Fibroblast of pulmonary artery (primary cell): ENCODE results near the gene KRTAP2-4.
"Not testable (repeated sequence)": the region's sequence is repeated elsewhere in the genome, so short reads cannot be mapped to it uniquely, and the experiment has no call there.

ENCODE experiments used
- DNase-seq: peaks from one replicate; pipeline ENCODE4 v3.0.0-alpha.2; 2010; ENCODE audit warnings: low read depth
- H3K4me3 ChIP-seq: replicated peaks from 2 replicates; pipeline ENCODE4 v1.5.1; 2011; ENCODE audit warnings: low read depth, mild to moderate bottlenecking, control low read depth, low read length, moderate library complexity
- CTCF ChIP-seq: IDR thresholded peaks from 2 replicates; pipeline ENCODE4 v1.5.1; 2011; ENCODE audit warnings: mild to moderate bottlenecking, control low read depth, low read length, inconsistent platforms; ENCODE audit errors: missing control alignments

KRTAP2-4 gene

DNA sequence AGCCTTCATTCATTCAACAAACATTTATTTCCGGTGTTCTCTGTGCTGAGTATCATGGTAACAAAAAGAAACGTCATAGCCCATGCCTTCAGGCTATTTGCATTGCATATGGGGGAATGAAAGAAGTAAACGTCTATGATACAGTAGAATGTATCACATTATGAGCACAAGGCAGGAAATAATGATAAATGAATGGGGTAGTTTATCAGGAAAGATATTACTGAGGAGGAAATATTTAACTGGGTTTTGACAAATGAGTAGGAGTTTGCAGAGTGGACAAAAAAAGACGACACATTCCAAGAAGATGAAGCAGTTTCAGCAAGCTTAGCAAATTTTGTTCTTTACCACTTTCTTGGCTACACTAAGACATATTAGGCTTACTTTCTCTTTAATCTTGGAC lies 16.9 kb upstream of the KRTAP2-4 start:
- no peak for TF ChIP-seq CTCF
- no peak for DNase-seq
- no peak overlapping the region for H3K4me3 ChIP-seq

- H3K4me3 ChIP-seq = no peak overlapping the region
- no peak for TF ChIP-seq CTCF
- no peak for DNase-seq
These were observed 11.1 kb upstream of the KRTAP2-4 start for GRCh38 chr17:41076788-41077187.

- H3K4me3 ChIP-seq = no peak overlapping the region
- TF ChIP-seq CTCF = no peak
- DNase-seq = no peak
These were observed 8.0 kb upstream of the KRTAP2-4 start for GRCh38 chr17:41073676-41074075.

DNA sequence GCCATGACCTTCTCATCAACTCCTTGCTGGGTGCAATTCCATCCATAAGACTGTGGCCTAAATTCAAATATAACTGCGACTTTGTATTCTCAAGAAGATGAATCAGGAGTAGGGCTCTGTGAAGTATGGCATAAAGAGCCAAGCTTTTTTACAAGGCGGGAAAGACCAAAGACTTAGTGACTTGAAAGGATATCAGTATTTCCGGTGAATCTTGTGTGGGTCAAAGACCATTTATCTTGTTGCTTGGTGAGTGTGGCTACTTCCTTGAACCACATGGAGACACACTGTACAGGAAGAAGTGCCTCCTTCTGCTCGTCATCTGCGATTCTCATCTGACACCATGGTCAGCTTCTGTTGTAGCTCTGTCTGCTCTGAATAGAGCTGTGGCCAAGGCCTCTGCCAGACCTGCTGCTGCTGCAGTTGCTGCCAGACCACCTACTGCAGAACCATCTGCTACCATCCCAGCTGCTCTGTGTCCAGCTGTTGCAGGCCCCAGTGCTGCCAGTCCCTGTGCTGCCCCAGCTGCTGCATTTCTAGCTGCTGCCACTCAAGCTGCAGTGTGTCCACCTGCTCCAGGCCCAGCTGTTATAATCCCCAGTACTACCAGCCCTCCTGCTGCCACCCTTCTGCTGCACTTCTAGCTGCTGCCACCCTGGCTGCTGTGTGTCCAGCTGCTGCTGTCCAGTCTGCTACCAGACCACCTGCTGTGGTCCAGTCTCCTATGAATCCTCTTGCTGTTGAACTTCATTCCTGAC lies 6.1 kb upstream of the KRTAP2-4 start:
- no peak for TF ChIP-seq CTCF
- no peak overlapping the region for H3K4me3 ChIP-seq
- no peak for DNase-seq

DNA sequence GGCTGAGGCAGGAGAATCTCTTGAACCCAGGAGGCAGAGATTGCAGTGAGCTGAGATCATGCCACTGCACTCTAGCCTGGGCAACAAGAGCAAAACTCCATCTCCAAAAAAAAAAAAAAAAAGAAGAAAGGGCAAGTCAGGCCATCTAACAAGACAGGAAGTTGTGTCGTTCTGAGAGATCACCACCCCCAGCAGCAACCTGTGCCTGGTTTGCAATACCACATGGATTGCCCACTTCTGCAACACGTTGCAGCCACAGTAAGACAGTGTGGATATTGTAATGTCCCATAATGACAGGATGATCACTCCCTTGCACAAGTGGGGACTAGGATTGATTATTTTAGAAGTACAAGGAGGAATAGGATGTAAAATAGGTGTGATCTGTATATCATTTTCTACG lies 3.4 kb upstream of the KRTAP2-4 start:
- no peak for DNase-seq
- TF ChIP-seq CTCF = no peak
- no peak overlapping the region for H3K4me3 ChIP-seq

DNA sequence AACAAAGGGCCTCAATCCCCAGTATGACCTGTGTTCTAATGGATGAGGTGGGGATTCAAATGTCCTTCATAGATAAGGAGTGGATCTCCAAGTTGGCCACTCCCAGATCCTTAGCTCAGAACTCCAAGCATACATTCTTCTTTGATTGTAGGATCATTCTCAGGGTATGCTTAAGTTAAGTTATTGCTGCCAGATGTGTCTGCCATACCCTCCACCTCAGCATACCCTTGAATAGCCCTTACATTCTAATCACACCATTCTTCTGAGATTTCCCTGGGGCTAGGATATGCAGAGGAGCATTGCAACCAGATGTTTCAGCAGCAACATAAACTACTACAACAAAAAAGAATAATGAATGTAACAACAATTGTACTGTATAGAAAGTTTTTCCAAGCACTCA lies 1.6 kb upstream of the KRTAP2-4 start:
- TF ChIP-seq CTCF = no peak
- no peak for DNase-seq
- no peak overlapping the region for H3K4me3 ChIP-seq

DNA sequence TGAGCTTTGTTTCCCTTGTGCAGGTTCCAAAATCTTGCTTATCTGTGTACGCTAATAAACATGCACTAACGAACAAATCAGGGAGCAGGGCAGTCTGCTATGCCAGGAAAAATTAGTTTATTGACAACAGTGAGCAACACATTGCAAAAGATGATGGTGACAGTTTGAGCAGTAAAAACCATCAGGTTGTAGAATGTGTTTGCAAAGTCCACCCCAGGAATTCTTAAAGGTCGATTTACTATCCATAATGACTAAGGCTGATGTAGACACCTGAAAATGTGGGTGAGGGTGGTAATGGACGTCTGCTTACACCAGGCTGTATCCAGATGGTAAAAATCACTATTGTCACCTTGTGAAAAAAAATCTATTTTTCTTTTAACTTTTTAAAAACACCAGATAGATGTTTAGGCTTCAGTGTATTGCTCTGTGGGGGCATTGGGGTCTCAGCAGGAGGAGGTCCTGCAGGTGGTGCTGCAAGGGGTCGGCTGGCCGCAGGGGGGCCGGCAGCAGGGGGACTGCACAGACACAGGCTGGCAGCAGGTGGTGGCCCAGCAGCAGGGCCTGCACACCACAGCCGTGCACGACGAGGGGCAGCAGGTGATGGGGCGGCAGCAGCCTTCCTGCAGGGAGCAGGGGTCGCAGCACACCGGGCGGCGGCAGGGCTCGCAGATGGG lies 526 bp downstream of the KRTAP2-4 start:
- not testable (repeated sequence) for H3K4me3 ChIP-seq

More for the DNA sequence above, 526 bp downstream of the KRTAP2-4 start:
- DNase-seq = not testable (repeated sequence)
